Activated B cell treated with CpG ODN at 0.5 μM for 24 hours (primary cell): ENCODE results near the gene LENG8. TPM values are rescaled to one million over a fixed set of nuclear protein-coding genes. Genes with fewer than 3 reads are reported as not detected.
"Not testable (repeated sequence)": the region's sequence is repeated elsewhere in the genome, so short reads cannot be mapped to it uniquely, and the experiment has no call there.

ENCODE experiments used
- ATAC-seq: fragments of 200-7000 bp; cut with Tn5 transposase; one replicate; pipeline ENCODE4 v1.10.0; 2021; ENCODE audit warnings: low read depth, mild to moderate bottlenecking, moderate library complexity
- CTCF ChIA-PET: fragments of 350-600 bp; sonication (Branson Sonifier 250); formaldehyde crosslinking; loops from one replicate; lab custom pipeline; 2021; ENCODE audit warnings: antibody characterized with exemption; lab: Charles Lee
- POLR2A ChIA-PET: fragments of 350-600 bp; sonication (Branson Sonifier 250); formaldehyde crosslinking; loops from one replicate; lab custom pipeline; 2021; ENCODE audit warnings: antibody characterized with exemption; lab: Charles Lee
- DNase-seq: peaks from one replicate; pipeline ENCODE4 v3.0.0; 2022
- H3K27ac Mint-ChIP-seq: one replicate; pipeline ENCODE4 v1.8.0; 2020; ENCODE audit warnings: mixed read lengths
- H3K27me3 Mint-ChIP-seq: one replicate; pipeline ENCODE4 v1.8.0; 2021; ENCODE audit warnings: mixed read lengths
- H3K36me3 Mint-ChIP-seq: one replicate; pipeline ENCODE4 v1.8.0; 2021; ENCODE audit warnings: low read depth, mixed read lengths
- H3K4me1 Mint-ChIP-seq: one replicate; pipeline ENCODE4 v1.8.0; 2021; ENCODE audit warnings: mixed read lengths
- H3K4me3 Mint-ChIP-seq: one replicate; pipeline ENCODE4 v1.8.0; 2020; ENCODE audit warnings: mild to moderate bottlenecking, mixed read lengths
- H3K9me3 Mint-ChIP-seq: one replicate; pipeline ENCODE4 v1.8.0; 2020; ENCODE audit warnings: mixed read lengths
- CTCF ChIP-seq: fragments of 200-600 bp; IDR thresholded peaks from one replicate; pipeline ENCODE4 v1.8.0; 2022; ENCODE audit warnings: antibody characterized with exemption, mild to moderate bottlenecking
- intact Hi-C: fragments of 100-400 bp; cut with micrococcal nuclease; formaldehyde crosslinking; loops from one replicate; pipeline ENCODE4 v1.15.1; 2024
- total RNA-seq: library from RNA; stranded (reverse); gene quantifications from 2 replicates; pipeline ENCODE4 v1.2.3, GENCODE V29; 2022

The LENG8 gene
- total RNA-seq, 1 donor from 2014 or later, result 363 TPM

GRCh38 chr19:54506079-54506478, 57.1 kb downstream of the LENG8 start:
- peaks cover 11% of the 10 kb centered on the region for H3K27me3 Mint-ChIP-seq
- H3K4me1 Mint-ChIP-seq, result peaks cover 23% of the 10 kb centered on the region
- no peak overlapping the region for H3K4me3 Mint-ChIP-seq
- H3K27ac Mint-ChIP-seq, result no peak overlapping the region
- ChIA-PET CTCF (no interaction called here), POLR2A (no interaction called here)
- no peaks in the 10 kb centered on the region for H3K36me3 Mint-ChIP-seq
- intact Hi-C loops, result no loop called here
- no peak for TF ChIP-seq CTCF
- DNase-seq (no peak), ATAC-seq (no peak)
- H3K9me3 Mint-ChIP-seq, result peaks cover 2% of the 10 kb centered on the region

DNA sequence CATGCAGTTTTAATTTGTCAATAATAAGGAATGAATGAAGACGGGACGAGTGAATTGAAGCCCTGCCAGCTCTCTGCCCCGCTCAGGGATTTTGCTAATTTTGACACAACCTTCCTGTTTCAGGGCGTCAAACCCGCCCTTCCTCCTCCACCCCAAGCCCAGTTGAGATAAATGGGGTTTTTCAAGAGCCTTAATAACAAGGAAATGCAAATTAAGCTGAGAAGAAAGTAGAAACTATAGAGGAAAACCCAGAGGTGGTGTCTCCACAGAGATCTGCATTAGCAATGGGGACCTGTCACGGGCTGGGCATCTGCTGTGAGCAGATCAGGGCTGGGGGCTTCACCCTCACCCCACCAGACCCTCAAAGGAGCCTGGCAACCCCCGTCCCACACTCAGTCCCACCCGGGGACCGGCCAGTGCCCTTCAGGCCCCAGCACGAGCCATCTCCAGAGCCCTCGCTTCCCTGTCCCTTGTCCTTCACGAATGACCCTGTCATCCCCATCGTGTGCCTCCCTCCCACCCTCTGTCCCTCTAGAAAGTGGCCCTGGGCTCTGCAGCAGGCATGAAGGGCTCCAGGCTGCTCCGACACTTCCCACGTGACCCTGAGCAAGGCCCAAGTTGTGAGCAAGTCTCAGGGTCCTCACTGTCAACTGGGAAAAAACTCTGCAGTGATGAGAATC, 58.2 kb downstream of the LENG8 start:
- H3K27ac Mint-ChIP-seq, POLR2A ChIA-PET, intact Hi-C loops, H3K9me3 Mint-ChIP-seq, DNase-seq, H3K4me3 Mint-ChIP-seq, CTCF ChIA-PET, H3K36me3 Mint-ChIP-seq: not testable (repeated sequence)
- Mint-ChIP-seq H3K27me3 (peaks cover 12% of the 10 kb centered on the region), H3K4me1 (peaks cover 23% of the 10 kb centered on the region)
- peak; percentile 49 for ATAC-seq

DNA sequence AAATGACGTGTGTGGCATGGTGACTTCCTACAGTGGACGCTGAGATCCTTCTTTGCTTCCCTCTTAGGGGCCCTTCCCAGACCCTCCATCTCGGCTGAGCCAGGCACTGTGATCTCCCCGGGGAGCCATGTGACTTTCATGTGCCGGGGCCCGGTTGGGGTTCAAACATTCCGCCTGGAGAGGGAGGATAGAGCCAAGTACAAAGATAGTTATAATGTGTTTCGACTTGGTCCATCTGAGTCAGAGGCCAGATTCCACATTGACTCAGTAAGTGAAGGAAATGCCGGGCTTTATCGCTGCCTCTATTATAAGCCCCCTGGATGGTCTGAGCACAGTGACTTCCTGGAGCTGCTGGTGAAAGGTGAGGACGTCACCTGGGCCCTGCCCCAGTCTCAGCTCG, 58.8 kb downstream of the LENG8 start:
- intact Hi-C loops, result no loop called here
- no peaks in the 10 kb centered on the region for H3K36me3 Mint-ChIP-seq
- no peak overlapping the region for H3K4me3 Mint-ChIP-seq
- ATAC-seq (no peak), DNase-seq (no peak)
- H3K4me1 Mint-ChIP-seq, result peaks cover 23% of the 10 kb centered on the region
- ChIA-PET CTCF (no interaction called here), POLR2A (no interaction called here)
- no peak overlapping the region for H3K27ac Mint-ChIP-seq
- H3K27me3 Mint-ChIP-seq, result peaks cover 14% of the 10 kb centered on the region
- no peak for TF ChIP-seq CTCF
- peaks cover 2% of the 10 kb centered on the region for H3K9me3 Mint-ChIP-seq

GRCh38 chr19:54508487-54508886, 59.5 kb downstream of the LENG8 start:
- ATAC-seq, H3K9me3 Mint-ChIP-seq, intact Hi-C loops, CTCF ChIA-PET, DNase-seq, H3K36me3 Mint-ChIP-seq, H3K27ac Mint-ChIP-seq, H3K4me3 Mint-ChIP-seq, POLR2A ChIA-PET: not testable (repeated sequence)
- Mint-ChIP-seq H3K27me3 (peaks cover 20% of the 10 kb centered on the region), H3K4me1 (peaks cover 23% of the 10 kb centered on the region)

DNA sequence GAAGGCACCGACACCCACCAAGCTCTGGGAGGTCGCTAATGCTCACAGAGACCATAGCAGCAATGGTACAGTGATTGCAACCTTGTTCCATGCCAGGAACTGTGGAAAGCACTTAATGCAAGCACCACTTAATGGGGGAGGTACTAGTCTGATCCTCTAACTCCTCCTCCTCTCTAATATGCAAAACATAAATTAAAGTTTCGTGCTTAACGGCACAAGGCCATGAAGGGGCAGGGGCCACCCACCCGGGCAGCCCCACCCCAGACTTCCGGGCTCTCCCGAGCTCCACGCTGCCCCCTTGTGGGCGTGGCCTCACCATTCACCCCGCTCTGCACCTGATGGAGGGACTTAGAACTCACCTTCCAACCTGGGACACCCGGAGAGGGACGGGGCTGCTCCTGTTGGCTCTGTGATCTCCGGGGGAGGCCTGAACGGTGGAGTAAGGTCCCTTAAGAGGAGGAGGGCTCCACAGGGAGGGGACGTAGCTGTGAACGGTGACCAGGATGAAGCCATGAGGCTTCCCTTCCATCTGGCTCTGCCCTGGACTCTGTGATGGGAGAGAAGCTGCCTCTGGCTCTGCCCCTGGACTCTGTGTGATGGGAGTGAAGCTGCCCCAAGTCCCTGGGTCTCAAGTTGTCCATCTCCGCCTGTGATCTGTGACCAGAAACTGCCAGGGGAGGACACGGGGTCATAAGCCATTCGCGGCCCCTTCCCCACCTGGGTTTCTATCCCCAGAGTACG, 60.4 kb downstream of the LENG8 start:
- H3K36me3 Mint-ChIP-seq, H3K4me3 Mint-ChIP-seq, POLR2A ChIA-PET, intact Hi-C loops, CTCF ChIA-PET, DNase-seq, H3K9me3 Mint-ChIP-seq, H3K27ac Mint-ChIP-seq: not testable (repeated sequence)
- ATAC-seq, result peak; percentile 92
- Mint-ChIP-seq H3K4me1 (peaks cover 23% of the 10 kb centered on the region), H3K27me3 (peaks cover 19% of the 10 kb centered on the region)

Other genes starting within 250 kb of the LENG8 start
- 1,946 and 2,185 TPM in 2 replicates for gene RPS9, start 248.3 kb upstream of the LENG8 start, total RNA-seq
- gene LILRB3, start 226.2 kb upstream of the LENG8 start, total RNA-seq, result 0.37 and 1.1 TPM in 2 replicates
- gene LILRA6, start 206.4 kb upstream of the LENG8 start, total RNA-seq, result not detected in 2 replicates
- gene LILRB5, start 191.9 kb upstream of the LENG8 start, total RNA-seq, result 0.24 and 0.38 TPM in 2 replicates
- 7.6 and 7.9 TPM in 2 replicates for gene LILRB2, start 168.1 kb upstream of the LENG8 start, total RNA-seq
- 1.3 and 1.9 TPM in 2 replicates for gene LILRA5, start 136.0 kb upstream of the LENG8 start, total RNA-seq
- 26.3 and 26.6 TPM in 2 replicates for gene LILRA4, start 110.0 kb upstream of the LENG8 start, total RNA-seq
- 30.5 and 31.0 TPM in 2 replicates for gene LAIR1, start 84.3 kb upstream of the LENG8 start, total RNA-seq
- gene TTYH1, start 33.7 kb upstream of the LENG8 start, total RNA-seq, result not detected in 2 replicates
- 6.3 and 8.5 TPM in 2 replicates for gene LENG9, start 14.6 kb downstream of the LENG8 start, total RNA-seq
- gene CDC42EP5, start 24.1 kb downstream of the LENG8 start, total RNA-seq, result not detected in 2 replicates
- gene LAIR2, start 53.6 kb downstream of the LENG8 start, total RNA-seq, result not detected in 2 replicates
- gene LILRA2, start 124.6 kb downstream of the LENG8 start, total RNA-seq, result 0.22 TPM in 1 of 2 replicates, not detected in the other
- gene LILRA1, start 144.4 kb downstream of the LENG8 start, total RNA-seq, result 0.11 and 0.15 TPM in 2 replicates
- gene LILRB1, start 181.3 kb downstream of the LENG8 start, total RNA-seq, result 142 and 171 TPM in 2 replicates
- 0.76 and 1.4 TPM in 2 replicates for gene LILRB4, start 213.8 kb downstream of the LENG8 start, total RNA-seq